Measurements from ENCODE around the gene PUDP.

The PUDP gene

DNA sequence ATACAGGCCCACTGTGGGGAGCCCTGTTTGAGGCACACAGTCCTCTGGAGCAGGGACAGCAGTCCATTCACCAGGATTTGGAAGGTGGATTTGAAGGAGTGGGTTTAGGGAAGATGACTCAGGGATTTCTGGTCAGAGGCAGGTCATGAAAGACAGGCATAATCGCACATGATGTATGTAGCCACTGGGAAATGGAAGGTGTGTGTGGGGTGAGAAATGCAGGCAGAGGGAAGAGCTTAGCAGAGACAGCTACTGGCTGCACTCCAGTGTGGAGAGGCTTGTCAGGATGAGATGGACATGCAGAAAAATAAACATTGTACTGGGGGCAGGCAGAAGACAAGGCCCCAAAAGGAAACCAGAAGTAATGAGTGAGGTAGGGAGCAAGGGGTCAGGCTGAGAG lies 85.7 kb downstream of the PUDP start:
- DNase-seq (ENCODE audit: extremely low read depth, low read depth) = no peak
- no peak for TF ChIP-seq CTCF (IDR thresholded peaks at IDR 0.05; ENCODE audit: low read depth, low read length)

DNA sequence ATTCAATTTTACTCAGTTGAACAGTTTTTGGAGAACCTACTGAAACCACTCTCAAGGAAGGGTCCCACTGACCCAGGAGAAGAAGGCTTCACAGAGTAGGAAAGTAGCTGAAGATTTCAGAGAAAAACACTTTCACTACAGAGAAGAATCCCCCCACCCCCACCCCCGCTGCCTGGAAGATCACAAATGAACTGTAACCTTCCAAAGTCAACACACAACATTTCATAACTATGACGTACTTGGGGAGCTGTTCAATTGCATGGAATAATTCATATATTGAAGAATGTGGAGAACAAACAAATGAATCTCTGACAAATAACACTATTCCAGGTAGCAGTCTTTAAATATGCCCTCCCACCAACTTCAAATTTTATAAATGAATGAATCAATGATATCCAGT lies 86.5 kb downstream of the PUDP start:
- TF ChIP-seq CTCF (IDR thresholded peaks at IDR 0.05; ENCODE audit: low read depth, low read length) = no peak

GRCh38 chrX:7060444-7060843 lies 87.5 kb downstream of the PUDP start:
- no peak for DNase-seq (ENCODE audit: extremely low read depth, low read depth)
- TF ChIP-seq CTCF (IDR thresholded peaks at IDR 0.05; ENCODE audit: low read depth, low read length) = no peak

More for the DNA sequence above, 86.5 kb downstream of the PUDP start:
- DNase-seq (ENCODE audit: extremely low read depth, low read depth) = no peak

- TF ChIP-seq CTCF (IDR thresholded peaks at IDR 0.05; ENCODE audit: low read depth, low read length) = no peak
- DNase-seq (ENCODE audit: extremely low read depth, low read depth) = no peak
Observed at GRCh38 chrX:7059859-7060258, 88.1 kb downstream of the PUDP start.

GRCh38 chrX:7059214-7059838 lies 88.6 kb downstream of the PUDP start:
- TF ChIP-seq CTCF (IDR thresholded peaks at IDR 0.05; ENCODE audit: low read depth, low read length) = no peak
- no peak for DNase-seq (ENCODE audit: extremely low read depth, low read depth)

- DNase-seq (ENCODE audit: extremely low read depth, low read depth) = no peak
- no peak for TF ChIP-seq CTCF (IDR thresholded peaks at IDR 0.05; ENCODE audit: low read depth, low read length)
Observed at GRCh38 chrX:7055386-7056137, 92.4 kb downstream of the PUDP start.

Measured in AG09319 (cell line).